ENCODE measurements around the gene CCDC194. TPM values are rescaled to one million over a fixed set of nuclear protein-coding genes. Genes with fewer than 3 reads are reported as not detected.
A peak's percentile ranks its signal among the peaks of the same experiment; 100 is the strongest.

The CCDC194 gene
- total and polyA plus RNA-seq, 2 of the 13 experiments (the other 11 are each of a cell fraction or from before 2014, with no cell fraction given) = 0.13 to 0.21 TPM

DNA sequence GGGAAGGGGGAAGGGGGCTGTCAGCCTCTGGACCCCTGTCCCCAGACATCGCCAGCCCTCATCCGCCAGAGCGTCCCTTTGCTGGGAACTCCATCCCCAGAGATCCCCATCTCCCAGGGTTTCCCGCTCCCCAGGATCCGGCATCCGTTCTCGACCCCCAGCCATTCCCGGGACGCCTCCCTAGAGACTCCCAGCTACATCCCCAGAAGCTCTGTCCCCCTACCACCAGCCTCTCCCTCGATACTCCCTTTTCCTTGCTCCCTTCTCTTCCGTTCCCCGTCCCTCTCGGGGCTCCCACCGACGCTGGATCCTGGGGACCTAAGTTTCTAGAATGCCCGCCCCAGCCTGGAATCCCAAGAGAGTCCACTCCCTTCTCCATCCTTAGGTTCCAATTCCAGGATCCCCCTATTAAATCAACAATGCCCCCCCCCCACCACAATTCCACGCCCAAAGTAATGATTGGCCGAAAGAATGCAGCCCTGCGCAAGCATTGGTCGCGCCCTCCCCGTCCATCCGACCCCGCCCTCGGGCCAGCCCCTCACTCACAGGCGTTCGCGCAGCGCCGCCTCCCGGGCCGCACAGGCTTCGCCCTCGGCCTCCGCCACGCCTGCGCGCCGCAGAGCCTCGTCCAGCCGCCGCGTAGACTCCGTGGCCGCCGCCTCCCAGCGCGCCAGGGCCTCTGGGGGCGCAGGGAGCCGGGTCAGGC lies 3.2 kb downstream of the CCDC194 start (continued):
- no peak for TF ChIP-seq ATF2 (CRISPR knock-in tag; IDR thresholded peaks at IDR 0.05)
- no peak for TF ChIP-seq ZNF841 (CRISPR knock-in tag; IDR thresholded peaks at IDR 0.05; ENCODE audit: borderline replicate concordance)
- no peak for TF ChIP-seq ZKSCAN5 (CRISPR knock-in tag; IDR thresholded peaks at IDR 0.05)
- TF ChIP-seq, protein P1, sequence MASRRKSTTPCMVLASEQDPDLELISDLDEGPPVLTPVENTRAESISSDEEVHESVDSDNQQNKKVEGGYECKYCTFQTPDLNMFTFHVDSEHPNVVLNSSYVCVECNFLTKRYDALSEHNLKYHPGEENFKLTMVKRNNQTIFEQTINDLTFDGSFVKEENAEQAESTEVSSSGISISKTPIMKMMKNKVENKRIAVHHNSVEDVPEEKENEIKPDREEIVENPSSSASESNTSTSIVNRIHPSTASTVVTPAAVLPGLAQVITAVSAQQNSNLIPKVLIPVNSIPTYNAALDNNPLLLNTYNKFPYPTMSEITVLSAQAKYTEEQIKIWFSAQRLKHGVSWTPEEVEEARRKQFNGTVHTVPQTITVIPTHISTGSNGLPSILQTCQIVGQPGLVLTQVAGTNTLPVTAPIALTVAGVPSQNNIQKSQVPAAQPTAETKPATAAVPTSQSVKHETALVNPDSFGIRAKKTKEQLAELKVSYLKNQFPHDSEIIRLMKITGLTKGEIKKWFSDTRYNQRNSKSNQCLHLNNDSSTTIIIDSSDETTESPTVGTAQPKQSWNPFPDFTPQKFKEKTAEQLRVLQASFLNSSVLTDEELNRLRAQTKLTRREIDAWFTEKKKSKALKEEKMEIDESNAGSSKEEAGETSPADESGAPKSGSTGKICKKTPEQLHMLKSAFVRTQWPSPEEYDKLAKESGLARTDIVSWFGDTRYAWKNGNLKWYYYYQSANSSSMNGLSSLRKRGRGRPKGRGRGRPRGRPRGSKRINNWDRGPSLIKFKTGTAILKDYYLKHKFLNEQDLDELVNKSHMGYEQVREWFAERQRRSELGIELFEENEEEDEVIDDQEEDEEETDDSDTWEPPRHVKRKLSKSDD (CRISPR knock-in tag; IDR thresholded peaks at IDR 0.05; ENCODE audit: low read depth) = 0 out of 2 replicates have a peak, but pooled peaks have one; percentile 26
- no peak for TF ChIP-seq FOXJ3 (CRISPR knock-in tag; IDR thresholded peaks at IDR 0.05; ENCODE audit: borderline replicate concordance)
- TF ChIP-seq, protein P2, sequence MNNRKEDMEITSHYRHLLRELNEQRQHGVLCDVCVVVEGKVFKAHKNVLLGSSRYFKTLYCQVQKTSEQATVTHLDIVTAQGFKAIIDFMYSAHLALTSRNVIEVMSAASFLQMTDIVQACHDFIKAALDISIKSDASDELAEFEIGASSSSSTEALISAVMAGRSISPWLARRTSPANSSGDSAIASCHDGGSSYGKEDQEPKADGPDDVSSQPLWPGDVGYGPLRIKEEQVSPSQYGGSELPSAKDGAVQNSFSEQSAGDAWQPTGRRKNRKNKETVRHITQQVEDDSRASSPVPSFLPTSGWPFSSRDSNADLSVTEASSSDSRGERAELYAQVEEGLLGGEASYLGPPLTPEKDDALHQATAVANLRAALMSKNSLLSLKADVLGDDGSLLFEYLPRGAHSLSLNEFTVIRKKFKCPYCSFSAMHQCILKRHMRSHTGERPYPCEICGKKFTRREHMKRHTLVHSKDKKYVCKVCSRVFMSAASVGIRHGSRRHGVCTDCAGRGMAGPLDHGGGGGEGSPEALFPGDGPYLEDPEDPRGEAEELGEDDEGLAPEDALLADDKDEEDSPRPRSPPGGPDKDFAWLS (CRISPR knock-in tag; IDR thresholded peaks at IDR 0.05; ENCODE audit: borderline replicate concordance) = no peak
- no peak for TF ChIP-seq MBNL3 (CRISPR knock-in tag; conservative IDR thresholded peaks at IDR 0.05)
- TF ChIP-seq SRSF4 (IDR thresholded peaks at IDR 0.05; ENCODE audit: low read depth, low read length, poor library complexity, severe bottlenecking) = no peak
- no peak for TF ChIP-seq KLF15 (CRISPR knock-in tag; IDR thresholded peaks at IDR 0.05; ENCODE audit: borderline replicate concordance)
- no peak for TF ChIP-seq MED8 (CRISPR knock-in tag; IDR thresholded peaks at IDR 0.05; ENCODE audit: insufficient replicate concordance)
- no peak for TF ChIP-seq ZNF326 (CRISPR knock-in tag; IDR thresholded peaks at IDR 0.05; ENCODE audit: borderline replicate concordance)
- TF ChIP-seq, protein P3, sequence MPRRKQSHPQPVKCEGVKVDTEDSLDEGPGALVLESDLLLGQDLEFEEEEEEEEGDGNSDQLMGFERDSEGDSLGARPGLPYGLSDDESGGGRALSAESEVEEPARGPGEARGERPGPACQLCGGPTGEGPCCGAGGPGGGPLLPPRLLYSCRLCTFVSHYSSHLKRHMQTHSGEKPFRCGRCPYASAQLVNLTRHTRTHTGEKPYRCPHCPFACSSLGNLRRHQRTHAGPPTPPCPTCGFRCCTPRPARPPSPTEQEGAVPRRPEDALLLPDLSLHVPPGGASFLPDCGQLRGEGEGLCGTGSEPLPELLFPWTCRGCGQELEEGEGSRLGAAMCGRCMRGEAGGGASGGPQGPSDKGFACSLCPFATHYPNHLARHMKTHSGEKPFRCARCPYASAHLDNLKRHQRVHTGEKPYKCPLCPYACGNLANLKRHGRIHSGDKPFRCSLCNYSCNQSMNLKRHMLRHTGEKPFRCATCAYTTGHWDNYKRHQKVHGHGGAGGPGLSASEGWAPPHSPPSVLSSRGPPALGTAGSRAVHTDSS (CRISPR knock-in tag; conservative IDR thresholded peaks at IDR 0.05) = no peak
- TF ChIP-seq ZNF75D (CRISPR knock-in tag; IDR thresholded peaks at IDR 0.05; ENCODE audit: borderline replicate concordance) = no peak
- TF ChIP-seq ZBED4 (CRISPR knock-in tag; IDR thresholded peaks at IDR 0.05; ENCODE audit: borderline replicate concordance) = no peak
- no peak for TF ChIP-seq SSRP1 (CRISPR knock-in tag; IDR thresholded peaks at IDR 0.05)
- TF ChIP-seq, protein P4, sequence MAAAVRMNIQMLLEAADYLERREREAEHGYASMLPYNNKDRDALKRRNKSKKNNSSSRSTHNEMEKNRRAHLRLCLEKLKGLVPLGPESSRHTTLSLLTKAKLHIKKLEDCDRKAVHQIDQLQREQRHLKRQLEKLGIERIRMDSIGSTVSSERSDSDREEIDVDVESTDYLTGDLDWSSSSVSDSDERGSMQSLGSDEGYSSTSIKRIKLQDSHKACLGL (CRISPR knock-in tag; IDR thresholded peaks at IDR 0.05) = no peak
